Activated naive CD4-positive, alpha-beta T cell treated with anti-CD3 and anti-CD28 coated beads, Interleukin-2, amount 50 U/mL, for 24 hours (primary cell): ENCODE data around the gene PLEKHO2.
"Not testable (repeated sequence)": the region's sequence is repeated elsewhere in the genome, so short reads cannot be mapped to it uniquely, and the experiment has no call there.

Source experiments
- H3K27ac Mint-ChIP-seq: one replicate; pipeline ENCODE4 v1.8.0; 2021; ENCODE audit warnings: mild to moderate bottlenecking, mixed read lengths
- H3K27me3 Mint-ChIP-seq: one replicate; pipeline ENCODE4 v1.8.0; 2021; ENCODE audit warnings: mixed read lengths
- H3K36me3 Mint-ChIP-seq: one replicate; pipeline ENCODE4 v1.8.0; 2021; ENCODE audit warnings: mixed read lengths
- H3K4me1 Mint-ChIP-seq: one replicate; pipeline ENCODE4 v1.8.0; 2021; ENCODE audit warnings: mixed read lengths
- H3K4me3 Mint-ChIP-seq: one replicate; pipeline ENCODE4 v1.8.0; 2021; ENCODE audit warnings: mild to moderate bottlenecking, mixed read lengths
- H3K9me3 Mint-ChIP-seq: one replicate; pipeline ENCODE4 v1.8.0; 2021; ENCODE audit warnings: mixed read lengths

PLEKHO2 gene, protein sequence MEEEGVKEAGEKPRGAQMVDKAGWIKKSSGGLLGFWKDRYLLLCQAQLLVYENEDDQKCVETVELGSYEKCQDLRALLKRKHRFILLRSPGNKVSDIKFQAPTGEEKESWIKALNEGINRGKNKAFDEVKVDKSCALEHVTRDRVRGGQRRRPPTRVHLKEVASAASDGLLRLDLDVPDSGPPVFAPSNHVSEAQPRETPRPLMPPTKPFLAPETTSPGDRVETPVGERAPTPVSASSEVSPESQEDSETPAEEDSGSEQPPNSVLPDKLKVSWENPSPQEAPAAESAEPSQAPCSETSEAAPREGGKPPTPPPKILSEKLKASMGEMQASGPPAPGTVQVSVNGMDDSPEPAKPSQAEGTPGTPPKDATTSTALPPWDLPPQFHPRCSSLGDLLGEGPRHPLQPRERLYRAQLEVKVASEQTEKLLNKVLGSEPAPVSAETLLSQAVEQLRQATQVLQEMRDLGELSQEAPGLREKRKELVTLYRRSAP

DNA sequence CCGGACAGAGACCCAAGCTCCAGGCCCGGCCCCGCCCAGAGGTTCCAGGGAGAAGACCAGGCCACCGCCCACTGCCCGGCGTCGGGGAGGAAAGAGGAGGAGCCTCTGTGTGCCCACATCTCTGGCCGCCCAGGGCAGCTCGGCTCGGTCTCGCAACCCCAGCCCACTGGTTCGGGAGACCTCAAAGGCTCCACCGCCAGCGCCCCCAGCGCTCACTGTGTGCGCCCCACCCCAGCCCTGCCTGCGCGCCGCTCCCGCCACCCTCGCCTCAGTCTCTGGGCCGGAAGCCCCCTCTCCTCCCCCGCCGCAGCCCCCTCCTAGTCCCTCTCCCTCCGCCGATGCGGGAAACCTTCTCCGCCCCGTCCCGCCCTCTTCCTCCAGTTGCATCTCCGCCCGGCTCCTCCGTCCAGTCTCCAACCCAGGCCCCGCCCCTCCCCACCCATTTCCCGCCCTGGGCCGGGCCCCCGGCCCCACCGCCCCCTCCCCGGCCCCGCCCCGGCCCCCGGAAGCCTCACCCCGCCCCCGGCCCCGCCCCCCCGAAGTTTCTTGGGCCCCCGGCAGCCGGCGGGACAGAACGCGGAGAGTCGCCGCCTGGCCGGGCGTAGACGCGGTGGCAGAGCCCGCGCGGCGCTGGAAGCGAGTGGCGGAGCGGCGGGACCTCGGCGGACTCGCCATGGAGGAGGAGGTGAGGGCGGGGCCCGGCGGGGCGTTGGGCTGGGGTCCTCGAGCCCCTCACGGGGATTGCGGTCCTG, at the start of gene PLEKHO2:
PLEKHO2 (plus strand) TSS at position 572 of the 752 bp plus-strand sequence; CDS start at position 674, 102 bp downstream.
- Mint-ChIP-seq H3K36me3 (no peaks in the 10 kb centered on the region), H3K9me3 (no peaks in the 10 kb centered on the region), H3K27me3 (no peaks in the 10 kb centered on the region), H3K4me1 (peaks cover 81% of the 10 kb centered on the region), H3K4me3 (peak within 1 kb of the TSS; percentile 93), H3K27ac (peak within 1 kb of the TSS; percentile 94)

DNA sequence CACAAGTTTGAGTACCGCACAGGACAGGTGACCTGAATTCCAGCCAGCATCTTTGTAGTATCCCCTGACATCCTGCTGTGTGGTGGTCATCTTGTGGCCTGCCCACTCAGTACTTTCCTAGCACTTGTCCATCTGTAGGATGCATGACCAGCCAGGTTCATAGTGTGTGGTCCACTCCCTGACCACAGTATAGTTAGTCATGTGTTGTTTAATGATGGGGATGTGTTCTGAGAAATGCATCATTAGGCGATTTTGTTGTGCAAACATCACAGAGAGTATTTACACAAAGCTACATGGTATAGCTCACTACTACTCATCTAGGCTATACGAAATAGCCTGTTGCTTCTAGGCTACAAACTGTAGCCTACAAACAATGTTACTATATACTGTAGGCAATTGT, 49.4 kb upstream of the PLEKHO2 start:
- H3K27me3 Mint-ChIP-seq = no peaks in the 10 kb centered on the region
- no peaks in the 10 kb centered on the region for H3K9me3 Mint-ChIP-seq
- H3K27ac Mint-ChIP-seq = no peak overlapping the region
- H3K36me3 Mint-ChIP-seq = no peaks in the 10 kb centered on the region
- no peaks in the 10 kb centered on the region for H3K4me1 Mint-ChIP-seq
- no peak overlapping the region for H3K4me3 Mint-ChIP-seq

DNA sequence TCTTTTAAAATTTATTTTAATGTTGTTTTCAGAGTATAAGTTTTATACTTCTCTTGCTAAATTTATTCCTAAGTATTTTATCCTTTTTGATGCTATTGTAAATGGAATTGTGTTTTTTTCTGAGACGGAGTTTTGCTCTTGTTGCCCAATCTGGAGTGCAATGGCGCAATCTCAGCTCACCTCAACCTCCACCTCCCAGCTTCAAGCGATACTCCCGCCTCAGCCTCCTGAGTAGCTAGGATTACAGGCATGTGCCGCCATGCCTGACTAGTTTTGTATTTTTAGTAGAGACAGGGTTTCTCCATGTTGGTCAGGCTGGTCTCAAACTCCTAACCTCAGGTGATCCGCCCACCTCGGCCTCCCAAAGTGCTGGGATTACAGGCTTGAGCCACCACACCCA, 46.4 kb upstream of the PLEKHO2 start:
- H3K4me1 Mint-ChIP-seq, H3K4me3 Mint-ChIP-seq, H3K9me3 Mint-ChIP-seq: not testable (repeated sequence)

DNA sequence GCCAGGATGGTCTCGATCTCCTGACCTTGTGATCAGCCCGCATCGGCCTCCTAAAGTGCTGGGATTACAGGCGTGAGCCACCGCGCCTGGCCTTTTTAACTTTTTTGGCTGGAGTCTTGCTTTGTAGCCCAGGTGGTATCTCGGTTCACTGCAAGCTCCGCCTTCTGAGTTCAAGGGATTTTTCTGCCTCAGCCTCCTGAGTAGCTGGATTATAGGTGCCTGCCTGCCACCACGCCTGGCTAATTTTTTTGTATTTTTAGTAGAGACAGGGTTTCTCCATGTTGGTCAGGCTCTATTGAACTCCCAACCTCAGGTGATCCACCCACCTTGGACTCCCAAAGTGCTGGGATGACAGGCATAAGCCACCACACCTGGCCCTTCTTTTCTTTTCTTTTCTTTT, 45.8 kb upstream of the PLEKHO2 start:
- not testable (repeated sequence) for H3K27ac Mint-ChIP-seq, H3K27me3 Mint-ChIP-seq, H3K4me3 Mint-ChIP-seq, H3K9me3 Mint-ChIP-seq, H3K36me3 Mint-ChIP-seq, H3K4me1 Mint-ChIP-seq

More for the DNA sequence above, 46.4 kb upstream of the PLEKHO2 start:
- not testable (repeated sequence) for H3K36me3 Mint-ChIP-seq, H3K27me3 Mint-ChIP-seq, H3K27ac Mint-ChIP-seq

DNA sequence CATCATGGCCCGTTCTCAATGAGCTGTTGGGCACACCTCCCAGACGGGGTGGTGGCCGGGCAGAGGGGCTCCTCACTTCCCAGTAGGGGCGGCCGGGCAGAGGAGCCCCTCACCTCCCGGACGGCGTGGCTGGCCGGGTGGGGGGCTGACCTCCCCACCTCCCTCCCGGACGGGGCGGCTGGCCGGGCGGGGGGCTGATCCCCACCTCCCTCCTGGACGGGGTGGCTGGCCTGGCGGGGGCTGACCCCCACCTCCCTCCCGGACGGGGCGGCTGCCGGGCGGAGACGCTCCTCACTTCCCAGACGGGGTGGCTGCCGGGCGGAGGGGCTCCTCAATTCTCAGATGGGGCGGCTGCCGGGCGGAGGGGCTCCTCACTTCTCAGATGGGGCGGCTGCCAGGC, 42.8 kb upstream of the PLEKHO2 start:
- H3K27me3 Mint-ChIP-seq, H3K4me3 Mint-ChIP-seq, H3K36me3 Mint-ChIP-seq, H3K9me3 Mint-ChIP-seq, H3K4me1 Mint-ChIP-seq, H3K27ac Mint-ChIP-seq: not testable (repeated sequence)

DNA sequence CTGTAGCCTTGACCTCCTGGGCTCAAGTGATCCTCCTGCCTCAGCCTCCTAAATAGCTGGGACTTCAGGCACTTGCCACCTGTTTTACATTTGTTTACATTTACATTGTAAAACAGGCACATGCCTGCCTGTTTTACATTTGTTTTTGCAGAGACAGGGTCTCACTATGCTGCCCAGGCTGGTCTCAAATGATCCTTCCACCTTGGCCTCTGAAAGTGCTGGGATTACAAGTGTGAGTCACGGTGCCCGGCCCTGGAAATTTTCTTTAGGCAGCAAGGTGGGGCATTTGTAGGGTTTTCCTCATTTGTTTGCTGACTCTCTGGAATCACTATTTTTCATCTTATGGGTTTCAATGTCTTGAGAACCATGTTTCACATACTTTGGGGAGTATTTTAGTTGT, 41.2 kb upstream of the PLEKHO2 start:
- H3K36me3 Mint-ChIP-seq = no peaks in the 10 kb centered on the region
- H3K4me1 Mint-ChIP-seq = no peaks in the 10 kb centered on the region
- no peaks in the 10 kb centered on the region for H3K27me3 Mint-ChIP-seq
- H3K4me3 Mint-ChIP-seq = no peak overlapping the region
- no peaks in the 10 kb centered on the region for H3K9me3 Mint-ChIP-seq
- H3K27ac Mint-ChIP-seq = no peak overlapping the region

DNA sequence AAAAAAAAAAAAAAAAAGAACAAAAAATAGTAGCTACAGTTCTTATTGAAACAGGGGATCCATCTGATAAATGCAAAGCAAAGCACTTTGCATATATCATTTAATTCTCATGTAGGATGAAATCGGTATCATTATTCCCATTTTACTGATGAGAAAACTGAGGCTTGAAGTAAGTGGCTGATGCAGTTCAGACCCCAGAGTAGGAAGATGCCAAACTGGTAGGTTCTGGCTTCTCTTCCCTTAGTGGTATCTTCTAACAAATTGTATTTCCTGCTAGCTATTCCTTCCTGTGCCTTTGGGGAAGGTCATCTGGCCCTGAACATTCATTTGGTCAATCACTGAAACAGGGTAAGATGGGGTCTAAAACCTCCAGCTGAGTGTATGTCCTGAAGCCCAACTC, 38.2 kb upstream of the PLEKHO2 start:
- no peaks in the 10 kb centered on the region for H3K27me3 Mint-ChIP-seq
- H3K4me3 Mint-ChIP-seq = no peak overlapping the region
- H3K9me3 Mint-ChIP-seq = no peaks in the 10 kb centered on the region
- H3K27ac Mint-ChIP-seq = no peak overlapping the region
- H3K4me1 Mint-ChIP-seq = no peaks in the 10 kb centered on the region
- H3K36me3 Mint-ChIP-seq = no peaks in the 10 kb centered on the region

DNA sequence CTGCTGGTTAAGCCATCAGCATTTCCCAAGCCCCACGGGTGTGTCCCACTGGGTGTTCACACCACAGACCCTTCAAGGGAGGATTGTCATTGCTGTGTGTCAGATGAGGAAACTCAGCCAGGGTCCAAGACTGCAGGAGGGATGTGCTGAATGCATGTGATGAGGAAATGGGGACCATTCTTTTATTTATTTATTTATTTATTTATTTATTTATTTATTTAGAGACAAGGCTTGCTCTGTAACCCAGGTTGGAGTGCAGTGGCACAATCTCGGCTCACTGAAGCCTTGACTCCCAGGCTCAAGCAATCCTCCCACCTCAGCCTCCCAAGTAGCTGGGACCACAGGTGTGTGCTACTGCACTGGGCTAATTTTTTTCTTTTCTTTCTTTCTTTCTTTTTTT, 37.1 kb upstream of the PLEKHO2 start:
- no peaks in the 10 kb centered on the region for H3K36me3 Mint-ChIP-seq
- no peaks in the 10 kb centered on the region for H3K9me3 Mint-ChIP-seq
- H3K4me3 Mint-ChIP-seq = no peak overlapping the region
- H3K27me3 Mint-ChIP-seq = no peaks in the 10 kb centered on the region
- no peaks in the 10 kb centered on the region for H3K4me1 Mint-ChIP-seq
- no peak overlapping the region for H3K27ac Mint-ChIP-seq

DNA sequence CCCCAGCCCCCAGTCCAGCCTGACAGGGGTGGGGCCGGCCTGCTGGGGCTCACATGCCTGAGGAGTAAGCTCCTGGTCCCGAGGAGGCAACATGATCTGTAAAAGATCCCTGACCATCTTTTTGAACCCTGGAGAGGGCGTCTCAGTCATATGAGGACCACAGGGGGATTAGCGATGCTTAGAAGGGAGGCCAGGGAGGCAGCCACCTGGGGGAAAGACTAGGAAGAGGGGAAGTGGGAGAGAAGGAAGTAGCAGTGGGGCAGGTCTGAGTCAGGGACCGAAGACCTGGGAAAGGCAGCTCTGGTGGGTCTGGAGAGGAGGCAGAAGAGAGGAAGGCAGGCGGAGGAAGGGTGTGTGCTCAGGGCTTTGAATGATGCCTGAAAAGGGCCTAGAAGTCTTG, 35.2 kb upstream of the PLEKHO2 start:
- Mint-ChIP-seq H3K4me1 (peaks cover 4% of the 10 kb centered on the region), H3K4me3 (no peak overlapping the region), H3K27ac (no peak overlapping the region), H3K27me3 (no peaks in the 10 kb centered on the region), H3K36me3 (no peaks in the 10 kb centered on the region), H3K9me3 (no peaks in the 10 kb centered on the region)

DNA sequence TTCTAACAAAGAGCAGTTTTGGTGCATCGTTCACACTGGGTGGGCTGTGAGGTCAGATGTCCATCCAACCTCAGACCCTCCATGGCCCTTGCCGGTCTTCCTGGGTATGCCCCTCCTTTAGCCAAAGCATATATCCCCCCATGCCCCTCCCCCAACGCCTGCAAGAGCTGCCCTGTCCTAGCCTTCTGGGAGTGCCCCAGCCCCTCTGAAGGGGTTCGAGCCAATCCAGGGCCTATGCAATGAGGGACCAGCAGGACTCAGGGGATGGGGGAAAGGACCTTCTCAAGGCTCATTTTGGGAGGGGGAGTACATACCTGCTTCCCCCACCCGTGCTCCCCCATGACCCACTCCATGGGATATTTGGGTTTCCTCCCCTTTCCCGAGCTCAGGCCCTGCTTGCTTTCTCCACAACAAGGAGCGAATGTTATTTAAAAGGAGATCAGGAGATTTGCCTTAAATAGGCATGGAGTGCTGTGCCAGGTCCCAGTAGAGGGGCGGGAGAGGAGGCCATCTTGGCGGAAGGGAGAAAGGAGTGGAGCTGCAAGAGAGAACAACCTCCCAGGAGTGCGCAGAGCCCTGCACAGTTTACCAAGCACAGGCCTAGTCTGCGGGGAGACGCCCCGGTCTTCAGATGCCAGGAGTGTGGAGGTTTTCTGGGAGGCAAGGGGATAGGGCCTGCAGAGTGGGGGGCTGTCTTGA, 34.5 kb upstream of the PLEKHO2 start:
- peaks cover 4% of the 10 kb centered on the region for H3K4me1 Mint-ChIP-seq
- H3K27me3 Mint-ChIP-seq = no peaks in the 10 kb centered on the region
- no peak overlapping the region for H3K27ac Mint-ChIP-seq
- H3K9me3 Mint-ChIP-seq = no peaks in the 10 kb centered on the region
- no peak overlapping the region for H3K4me3 Mint-ChIP-seq
- H3K36me3 Mint-ChIP-seq = no peaks in the 10 kb centered on the region

DNA sequence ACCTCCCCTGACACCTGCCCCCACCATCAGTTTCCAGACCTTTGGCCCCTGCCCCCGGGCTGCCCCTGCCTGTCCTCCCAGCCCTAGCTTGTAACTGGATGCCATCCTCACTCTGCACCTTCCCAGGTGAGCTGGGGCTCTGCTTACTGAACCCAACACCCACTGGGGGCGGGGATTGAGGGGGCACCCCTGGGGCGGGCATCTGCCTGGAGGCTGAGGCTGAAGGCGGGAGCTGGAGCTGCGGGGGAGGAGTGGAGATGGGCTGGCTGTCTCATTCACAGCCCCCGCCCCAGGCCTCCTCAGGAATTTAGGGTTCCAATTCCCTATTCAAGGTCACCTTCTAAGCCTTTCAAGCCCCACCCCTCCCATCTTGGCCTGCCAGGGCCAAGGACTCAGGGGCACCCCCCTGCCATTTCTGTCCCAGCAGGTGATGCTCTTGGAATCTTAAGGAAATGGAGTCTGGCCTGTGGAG, 33.9 kb upstream of the PLEKHO2 start:
- Mint-ChIP-seq H3K4me1 (peaks cover 4% of the 10 kb centered on the region), H3K36me3 (no peaks in the 10 kb centered on the region), H3K27ac (no peak overlapping the region), H3K9me3 (no peaks in the 10 kb centered on the region), H3K4me3 (no peak overlapping the region), H3K27me3 (no peaks in the 10 kb centered on the region)

DNA sequence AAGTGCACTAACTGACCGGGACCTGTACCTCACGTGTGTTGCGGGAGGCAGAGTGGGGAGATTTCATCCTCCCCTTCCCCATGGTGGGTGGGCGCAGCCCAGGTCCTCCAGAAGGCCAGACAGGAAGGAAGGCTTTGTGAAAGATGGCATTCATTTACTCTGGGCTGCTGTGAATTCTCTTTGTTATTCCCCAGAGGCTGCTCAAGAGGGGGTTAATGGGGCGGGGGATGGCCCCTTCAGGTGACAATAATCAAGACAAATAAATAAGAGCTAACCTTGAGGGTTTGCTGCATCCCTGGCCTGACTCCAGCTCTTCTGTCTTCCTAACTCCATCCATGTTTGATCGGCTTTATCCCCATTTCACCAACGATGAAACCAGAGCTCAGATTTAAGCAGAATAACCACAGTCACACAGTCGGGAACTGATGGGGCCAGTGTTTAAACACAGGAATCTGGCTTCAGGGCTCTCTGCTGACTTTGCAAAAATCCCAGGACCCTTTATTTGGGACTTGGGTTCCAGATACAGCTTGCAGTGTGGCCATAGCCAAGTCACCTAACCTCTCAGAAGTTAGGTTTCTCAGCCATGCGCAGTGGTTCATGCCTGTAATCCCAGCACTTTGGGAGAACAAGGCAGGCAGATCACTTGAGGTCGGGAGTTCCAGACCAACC, 32.8 kb upstream of the PLEKHO2 start:
- Mint-ChIP-seq H3K9me3 (no peaks in the 10 kb centered on the region), H3K4me1 (peaks cover 4% of the 10 kb centered on the region), H3K36me3 (no peaks in the 10 kb centered on the region), H3K27me3 (no peaks in the 10 kb centered on the region), H3K27ac (no peak overlapping the region), H3K4me3 (no peak overlapping the region)

DNA sequence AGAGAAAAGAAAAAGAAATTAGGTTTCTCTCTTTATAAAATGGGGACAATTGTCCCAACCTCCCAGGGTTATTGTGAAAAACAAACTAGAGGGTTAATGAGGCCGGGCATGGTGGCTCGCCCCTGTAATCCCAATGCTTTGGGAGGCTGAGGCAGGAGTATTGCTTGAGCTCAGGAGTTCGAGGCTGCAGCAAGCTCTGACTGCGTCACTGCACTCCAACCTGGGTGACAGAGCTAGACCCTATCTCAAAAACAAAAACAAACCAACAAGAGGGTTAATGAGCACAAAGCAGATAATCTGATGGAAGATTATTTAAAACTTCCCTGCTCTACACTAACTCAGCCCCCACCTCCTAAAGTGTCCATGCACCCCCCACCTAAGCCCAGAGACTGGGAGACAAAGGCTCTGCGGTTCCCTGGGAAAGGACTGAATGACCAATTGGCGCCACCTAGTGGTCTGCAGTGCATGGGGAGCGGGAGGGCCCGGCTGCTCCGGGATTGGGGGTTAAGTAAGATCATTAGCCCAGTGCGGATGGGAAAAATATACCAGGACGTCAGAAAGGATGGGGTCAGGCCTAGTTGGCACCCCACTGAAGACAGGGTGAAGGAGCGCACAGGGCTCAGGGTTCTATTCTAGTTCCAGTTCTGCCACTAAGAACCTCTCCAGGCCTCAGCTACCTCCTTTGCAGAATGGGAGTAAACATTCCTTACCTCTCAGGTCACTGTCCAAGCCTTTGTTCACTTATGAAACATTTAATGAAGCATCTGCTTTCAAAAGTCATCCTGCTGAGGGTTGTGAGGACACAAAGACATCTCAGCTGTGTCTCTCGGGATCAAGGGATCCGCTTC, 31.8 kb upstream of the PLEKHO2 start:
- H3K4me3 Mint-ChIP-seq = no peak overlapping the region
- no peaks in the 10 kb centered on the region for H3K36me3 Mint-ChIP-seq
- no peaks in the 10 kb centered on the region for H3K9me3 Mint-ChIP-seq
- no peaks in the 10 kb centered on the region for H3K27me3 Mint-ChIP-seq
- H3K4me1 Mint-ChIP-seq = peaks cover 4% of the 10 kb centered on the region
- no peak overlapping the region for H3K27ac Mint-ChIP-seq

DNA sequence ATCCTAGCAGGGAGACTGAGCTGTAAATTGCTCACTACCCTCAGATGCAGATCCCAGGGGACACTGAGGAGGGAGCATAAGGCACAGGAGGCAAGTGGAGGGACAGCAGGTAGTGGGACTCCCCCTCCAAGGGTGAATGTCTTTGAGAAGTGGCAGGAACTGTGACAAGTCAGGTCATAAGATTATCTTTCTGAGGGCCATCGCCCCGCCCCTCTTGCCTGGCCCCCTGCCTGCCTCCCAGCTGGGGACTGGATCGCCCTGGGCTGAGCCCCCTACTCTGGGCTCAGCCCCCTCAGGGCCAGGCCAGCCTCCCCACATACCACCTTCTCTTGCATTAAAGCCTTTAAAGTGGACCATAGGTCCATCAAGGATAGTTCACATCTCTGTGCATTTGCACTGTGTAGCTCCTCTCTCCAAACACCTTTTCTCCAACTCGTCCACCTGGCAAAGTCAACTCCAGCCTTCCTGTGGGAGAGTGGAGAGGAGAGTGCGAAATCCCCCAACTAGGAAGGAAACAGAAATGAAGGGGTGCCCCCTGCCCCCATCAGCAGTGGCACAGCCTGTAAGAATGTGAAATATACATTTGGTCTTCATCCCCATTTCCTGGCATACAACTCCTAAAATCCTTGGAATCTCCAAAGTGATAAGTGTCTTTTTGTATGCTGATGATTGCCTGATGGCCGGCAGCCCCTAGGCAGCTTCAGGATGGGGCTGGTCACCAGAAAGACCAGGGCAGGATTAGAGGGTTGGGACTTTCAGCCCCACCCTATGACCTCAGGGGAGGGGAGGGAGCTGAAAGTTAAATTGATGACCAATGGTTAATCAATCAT, 31.0 kb upstream of the PLEKHO2 start:
- Mint-ChIP-seq H3K36me3 (no peaks in the 10 kb centered on the region), H3K27ac (no peak overlapping the region), H3K9me3 (no peaks in the 10 kb centered on the region), H3K4me3 (no peak overlapping the region), H3K4me1 (peaks cover 4% of the 10 kb centered on the region), H3K27me3 (no peaks in the 10 kb centered on the region)
